Heart left ventricle (tissue), 16 donors: Measurements from ENCODE around the gene C2orf69. TPM values are rescaled to one million over a fixed set of nuclear protein-coding genes. Genes with fewer than 3 reads are reported as not detected.

ENCODE experiments used
- ATAC-seq, 4 donors: fragments of 200-7000 bp; cut with Tn5 transposase; one replicate each; pipeline ENCODE4 v1.9.1; 2020 to 2022; ENCODE audit warnings: moderate library complexity in 4 of 4, mild to moderate bottlenecking in 3 of 4, moderate number of reproducible peaks in 1 of 4
- DNase-seq, 5 donors: peaks; one replicate each; pipeline ENCODE4 v3.0.0-alpha.2; 2020
- H3K27ac ChIP-seq, 12 donors: fragments of 200-600 bp; sonication (generic) in 4 of 12; one replicate each; pipeline versions ENCODE4 v1.5.0 to v1.8.0; 2016 to 2022; ENCODE audit warnings: mild to moderate bottlenecking in 2 of 12
- H3K27me3 ChIP-seq, 9 donors: fragments of 200-600 bp; sonication (generic) in 2 of 9; one replicate each; pipeline versions ENCODE4 v1.5.1 to v1.8.0; 2016 to 2022; ENCODE audit warnings: mild to moderate bottlenecking in 3 of 9
- H3K36me3 ChIP-seq, 9 donors: fragments of 200-600 bp; sonication (generic) in 2 of 9; one replicate each; pipeline versions ENCODE4 v1.5.0 to v1.8.0; 2018 to 2022; ENCODE audit warnings: mild to moderate bottlenecking in 2 of 9
- H3K4me1 ChIP-seq, 12 donors: fragments of 200-600 bp; sonication (generic) in 4 of 12; one replicate each; pipeline versions ENCODE4 v1.5.0 to v1.8.0; 2016 to 2022; ENCODE audit warnings: mild to moderate bottlenecking in 3 of 12
- H3K4me3 ChIP-seq, 12 donors: fragments of 200-600 bp; sonication (generic) in 4 of 12; one replicate each; pipeline versions ENCODE4 v1.5.0 to v1.8.0; 2017 to 2022; ENCODE audit warnings: mild to moderate bottlenecking in 9 of 12, moderate library complexity in 4 of 12
- H3K9me3 ChIP-seq, 12 donors: fragments of 200-600 bp; sonication (generic) in 4 of 12; one replicate each; pipeline versions ENCODE4 v1.5.0 to v1.8.0; 2016 to 2022; ENCODE audit warnings: mild to moderate bottlenecking in 1 of 12
- POLR2A ChIP-seq, 2 donors: fragments of 450-650 bp; IDR thresholded peaks; one replicate each; pipeline ENCODE4 v1.6.1; 2017; ENCODE audit warnings: antibody characterized with exemption in 2 of 2, mild to moderate bottlenecking in 2 of 2, moderate library complexity in 2 of 2
- WGBS, 4 donors: extraction: QIAGEN DNeasy Blood & Tissue Kit in 2 of 4; methylation state at CpG; one replicate each; pipeline versions ENCODE4 v1.1.5 to v1.1.7; 2013 to 2018; 5-methylcytosine and 5-hydroxymethylcytosine counted together
- intact Hi-C, 10 donors: fragments of 100-400 bp; cut with DNase I; formaldehyde crosslinking; loops; one replicate each; pipeline versions ENCODE4 v1.11.1 to v1.14.2; 2022
- polyA plus RNA-seq, 2 donors: library from polyadenylated mRNA; stranded (reverse); fragments of 200-250 nt; gene quantifications; one replicate each; pipeline ENCODE4 v1.2.3, GENCODE V29; 2013
- total RNA-seq, 9 donors: library from RNA; depleted of rRNA in 2 of 9; stranded (reverse); fragments of >200 nt in 2 of 9; fragmentation: NEBNext Ultra II Directional in 3 of 9; extraction: Animal tissue kit (Norgen Biotek cat#: 25700) in 3 of 9; gene quantifications; one replicate each; pipeline versions ENCODE4 v1.1.0 to v1.2.4, GENCODE V29; 2016 to 2023
- TF ChIP-seq, protein P1 (sequence below), 12 donors: fragments of 200-600 bp; sonication (generic) in 4 of 12; IDR thresholded peaks; one replicate each; pipeline versions ENCODE4 v1.5.0 to v1.8.0; 2018 to 2022; ENCODE audit warnings: antibody characterized with exemption in 12 of 12, mild to moderate bottlenecking in 5 of 12
- donor health status: ischemic (EF 13 %, LVEDD 7.1; RV severe dilation, severe dysfunction).
- donor health status: healthy with polysubstance abuse.
- donor health status: DM: no; HTN: yes; CAD: no.
- donor health status: DM: no; HTN: no; CAD: no.
- donor health status: ischemic (EF 25% LVEDD 6.9; RV normal size, moderate dysfunction).
- donor health status: ischemic (EF 25% LVEDD 5.7; RV mildly dilated, moderate dysfunction).
- donor health status: healthy.
- donor health status: DM: yes; HTN: yes; CAD: no.
- donor health status: ischemic (EF 35%, LVEDD 5.7; RV mildly dilated, moderate dysfunction).
- donor health status: nonischemic (EF 11% LVEDD 7.7; RV severe dilation, severe dysfunction).
- donor health status: DM: yes; HTN: yes; CAD: no.
- donor health status: PGD.
- donor health status: ischemic (EF 29% LVEDD 5.4; RV normal size, mild dysfunction).
- donor health status: nonischemic (EF 23%, LVEDD 6.1; RV moderate dilation, normal function).

C2orf69 gene
- total and polyA plus RNA-seq, 11 donors: 5.5 to 10.6 (median 8.6) TPM

DNA sequence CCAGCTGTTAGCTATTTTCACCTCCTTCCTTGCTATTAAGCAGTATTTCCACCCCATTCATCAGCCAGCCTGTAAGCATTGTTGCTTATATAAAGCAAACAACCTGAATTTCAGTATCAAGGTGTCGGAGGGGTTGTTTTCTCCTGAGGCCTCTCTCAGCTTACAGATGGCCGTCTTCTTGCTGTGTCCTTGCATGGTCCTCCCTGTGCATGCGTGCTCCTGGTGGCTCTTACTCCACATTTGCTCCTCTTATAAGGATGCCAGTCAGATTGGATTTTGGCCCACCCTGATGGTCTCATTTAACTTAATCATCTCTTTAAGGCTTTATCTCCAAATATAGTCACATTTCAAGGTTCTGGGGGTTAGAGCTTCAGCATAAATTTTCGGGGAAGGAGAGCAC lies 46.9 kb downstream of the C2orf69 start:
- Histone ChIP-seq H3K4me3 (no peak overlapping the region), H3K36me3 (peaks cover 0 to 50% (median 40%) of the 10 kb centered on the region in 9 donors), H3K27me3 (no peaks in the 10 kb centered on the region), H3K9me3 (no peaks in the 10 kb centered on the region), H3K4me1 (peaks cover 4 to 39% (median 25%) of the 10 kb centered on the region in 12 donors), H3K27ac (no peak overlapping the region)
- no peak for ATAC-seq
- WGBS, 4 donors: 74 to 95% (median 86%) methylated on average over 4 of the region's 4 CpGs
- no peak for DNase-seq
- intact Hi-C loops: loop anchor here in 1 of 10 donors (10.0 kb wide), 1 partner anchor 897 kb away; no protein-coding TSS in a partner anchor
- TF ChIP-seq POLR2A (IDR thresholded peaks at IDR 0.05): no peak
- TF ChIP-seq, protein P1, sequence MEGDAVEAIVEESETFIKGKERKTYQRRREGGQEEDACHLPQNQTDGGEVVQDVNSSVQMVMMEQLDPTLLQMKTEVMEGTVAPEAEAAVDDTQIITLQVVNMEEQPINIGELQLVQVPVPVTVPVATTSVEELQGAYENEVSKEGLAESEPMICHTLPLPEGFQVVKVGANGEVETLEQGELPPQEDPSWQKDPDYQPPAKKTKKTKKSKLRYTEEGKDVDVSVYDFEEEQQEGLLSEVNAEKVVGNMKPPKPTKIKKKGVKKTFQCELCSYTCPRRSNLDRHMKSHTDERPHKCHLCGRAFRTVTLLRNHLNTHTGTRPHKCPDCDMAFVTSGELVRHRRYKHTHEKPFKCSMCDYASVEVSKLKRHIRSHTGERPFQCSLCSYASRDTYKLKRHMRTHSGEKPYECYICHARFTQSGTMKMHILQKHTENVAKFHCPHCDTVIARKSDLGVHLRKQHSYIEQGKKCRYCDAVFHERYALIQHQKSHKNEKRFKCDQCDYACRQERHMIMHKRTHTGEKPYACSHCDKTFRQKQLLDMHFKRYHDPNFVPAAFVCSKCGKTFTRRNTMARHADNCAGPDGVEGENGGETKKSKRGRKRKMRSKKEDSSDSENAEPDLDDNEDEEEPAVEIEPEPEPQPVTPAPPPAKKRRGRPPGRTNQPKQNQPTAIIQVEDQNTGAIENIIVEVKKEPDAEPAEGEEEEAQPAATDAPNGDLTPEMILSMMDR (IDR thresholded peaks at IDR 0.05): no peak

DNA sequence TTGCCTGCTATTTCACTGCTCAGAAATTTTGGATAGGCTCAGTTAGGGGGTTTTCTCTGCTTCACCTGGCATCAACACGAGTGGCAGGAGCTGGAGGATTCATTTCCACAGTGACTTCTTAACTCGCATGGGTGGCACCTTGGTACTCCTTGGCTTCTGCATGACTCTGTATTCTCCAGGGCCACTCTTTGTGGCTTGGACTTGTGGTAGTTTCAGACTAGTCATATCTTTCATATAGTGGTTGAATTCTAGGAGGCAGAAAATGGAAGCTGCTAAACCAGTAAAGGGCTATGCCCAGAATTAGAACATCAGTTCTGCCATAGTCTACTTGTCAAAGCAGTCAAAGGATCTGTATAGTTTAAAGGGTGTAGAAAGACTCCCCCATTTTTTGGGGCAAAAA lies 51.1 kb downstream of the C2orf69 start:
- no peaks in the 10 kb centered on the region for H3K9me3 ChIP-seq
- no peaks in the 10 kb centered on the region for H3K27me3 ChIP-seq
- no peak for ATAC-seq
- intact Hi-C loops: no loop called here
- H3K36me3 ChIP-seq: peaks cover 3 to 91% (median 82%) of the 10 kb centered on the region in 9 donors
- TF ChIP-seq, protein P1 (IDR thresholded peaks at IDR 0.05): no peak
- no peak for TF ChIP-seq POLR2A (IDR thresholded peaks at IDR 0.05)
- H3K4me1 ChIP-seq: peaks cover 0 to 13% (median 4%) of the 10 kb centered on the region in 12 donors
- DNase-seq: no peak
- no peak overlapping the region for H3K4me3 ChIP-seq
- WGBS, 4 donors: 86 to 93% (median 91%) methylated on average over 2 of the region's 2 CpGs
- H3K27ac ChIP-seq: no peak overlapping the region

DNA sequence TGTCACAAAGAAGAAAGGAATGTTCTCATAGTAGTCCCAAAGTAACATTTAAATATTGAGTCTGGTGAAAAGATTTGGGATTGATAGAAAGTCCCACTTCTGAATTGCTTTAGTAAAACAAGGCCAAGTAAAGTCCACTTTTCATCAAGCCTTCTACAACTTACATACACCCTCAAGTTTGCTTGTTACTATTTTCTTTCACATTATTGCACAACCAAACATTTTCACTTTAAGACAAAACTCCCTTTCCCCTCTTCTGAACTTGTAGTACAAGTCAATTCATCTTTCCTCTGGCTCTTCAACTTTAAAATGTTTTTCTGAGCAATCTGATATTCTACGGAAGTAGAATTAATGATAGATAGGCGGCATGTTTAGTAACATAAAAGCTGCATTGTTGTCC lies 55.3 kb downstream of the C2orf69 start:
- ATAC-seq (no peak), DNase-seq (no peak)
- H3K9me3 ChIP-seq: no peaks in the 10 kb centered on the region
- H3K36me3 ChIP-seq: peaks cover 3 to 80% (median 68%) of the 10 kb centered on the region in 9 donors
- intact Hi-C loops: no loop called here
- TF ChIP-seq, protein P1 (IDR thresholded peaks at IDR 0.05): no peak
- no peak for TF ChIP-seq POLR2A (IDR thresholded peaks at IDR 0.05)
- H3K27ac ChIP-seq: no peak overlapping the region
- no peak overlapping the region for H3K4me3 ChIP-seq
- H3K27me3 ChIP-seq: no peaks in the 10 kb centered on the region
- H3K4me1 ChIP-seq: no peaks in the 10 kb centered on the region
- 69 to 82% (median 75%) methylated on average over 2 of the region's 2 CpGs for WGBS, 4 donors

DNA sequence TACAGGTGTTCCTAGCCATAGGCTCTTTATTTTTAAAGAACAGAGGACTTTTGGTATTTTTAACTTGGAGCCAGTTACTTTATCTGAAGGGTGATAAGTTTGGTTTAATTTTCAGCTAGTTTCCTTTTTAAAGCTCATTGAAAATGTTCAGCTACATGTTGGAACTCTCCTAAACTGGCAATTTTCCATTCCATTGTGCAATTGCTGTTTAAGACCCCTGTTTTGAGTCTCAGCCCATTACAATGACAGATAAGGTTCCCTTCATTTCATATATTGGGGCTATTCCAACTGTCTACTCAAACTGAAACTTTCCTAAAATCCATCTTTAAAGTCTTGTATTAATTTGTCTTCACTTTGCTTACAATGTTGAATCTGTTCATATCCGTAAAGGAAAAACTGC lies 55.9 kb downstream of the C2orf69 start:
- Histone ChIP-seq H3K9me3 (no peaks in the 10 kb centered on the region), H3K4me3 (no peak overlapping the region), H3K4me1 (no peaks in the 10 kb centered on the region), H3K36me3 (peaks cover 3 to 77% (median 62%) of the 10 kb centered on the region in 9 donors), H3K27me3 (no peaks in the 10 kb centered on the region), H3K27ac (no peak overlapping the region)
- ATAC-seq: no peak
- intact Hi-C loops: no loop called here
- TF ChIP-seq, protein P1 (IDR thresholded peaks at IDR 0.05): no peak
- TF ChIP-seq POLR2A (IDR thresholded peaks at IDR 0.05): no peak
- WGBS, 4 donors: 85 to 95% (median 88%) methylated on average over 1 of the region's 1 CpG
- DNase-seq: no peak
